DND-41 (cell line): Measurements from ENCODE around the gene CRYBG1.

Experiments used
- ATAC-seq: fragments of 200-7000 bp; cut with Tn5 transposase; 3 replicates; pipeline ENCODE4 v1.9.1; 2021; ENCODE audit warnings: low read depth; ENCODE audit not compliant: insufficient read depth
- DNase-seq: peaks from one replicate; pipeline ENCODE4 v3.0.0-alpha.2; 2020
- H2AFZ ChIP-seq: 2 replicates; pipeline ENCODE4 v1.6.0; 2012; ENCODE audit warnings: low read depth, low read length
- H3K27ac ChIP-seq: 2 replicates; pipeline ENCODE4 v1.5.1; 2012; ENCODE audit warnings: low read length, inconsistent platforms
- H3K27me3 ChIP-seq: fragments of 200-600 bp; sonication (generic); 2 replicates; pipeline ENCODE4 v1.6.0; 2012; ENCODE audit warnings: low read length, mild to moderate bottlenecking, inconsistent platforms; ENCODE audit not compliant: insufficient read depth, poor library complexity
- H3K36me3 ChIP-seq: 2 replicates; pipeline ENCODE4 v1.5.1; 2012; ENCODE audit warnings: low read length, inconsistent platforms; ENCODE audit not compliant: insufficient read depth
- H3K4me1 ChIP-seq: 2 replicates; pipeline ENCODE4 v1.5.1; 2012; ENCODE audit warnings: mild to moderate bottlenecking, low read length; ENCODE audit not compliant: insufficient read depth
- H3K4me2 ChIP-seq: 2 replicates; pipeline ENCODE4 v1.6.0; 2012; ENCODE audit warnings: mild to moderate bottlenecking, moderate library complexity, low read length, inconsistent platforms; ENCODE audit not compliant: insufficient read depth
- H3K4me3 ChIP-seq, 2 experiments: fragments of 200-600 bp in 1 of 2; shearing (Covaris generic) in 1 of 2; 2 replicates each; pipeline ENCODE4 v1.5.1; 2012 to 2016; ENCODE audit warnings: inconsistent platforms in 2 of 2, low read length in 2 of 2, mild to moderate bottlenecking in 2 of 2, low read depth in 1 of 2, moderate library complexity in 1 of 2
- H3K79me2 ChIP-seq: 2 replicates; pipeline ENCODE4 v1.6.0; 2012; ENCODE audit warnings: low read length, inconsistent platforms; ENCODE audit not compliant: insufficient read depth
- H3K9ac ChIP-seq: 2 replicates; pipeline ENCODE4 v1.6.0; 2012; ENCODE audit warnings: low read depth, mild to moderate bottlenecking, inconsistent platforms, low read length, moderate library complexity
- H3K9me3 ChIP-seq: 2 replicates; pipeline ENCODE4 v1.5.1; 2012; ENCODE audit warnings: low read length, moderate library complexity, mild to moderate bottlenecking, inconsistent platforms; ENCODE audit not compliant: insufficient read depth, severe bottlenecking
- H4K20me1 ChIP-seq: 2 replicates; pipeline ENCODE4 v1.6.0; 2012; ENCODE audit warnings: low read length; ENCODE audit not compliant: insufficient read depth
- EZH2 ChIP-seq: IDR thresholded peaks from 3 replicates; pipeline ENCODE4 v1.6.1; 2012; ENCODE audit warnings: borderline replicate concordance, low read depth, mild to moderate bottlenecking, moderate library complexity, low read length, inconsistent platforms; ENCODE audit not compliant: severe bottlenecking
- TF ChIP-seq, protein P1 (sequence below): IDR thresholded peaks from 2 replicates; pipeline ENCODE4 v1.5.1; 2012; ENCODE audit warnings: borderline replicate concordance, low read length, moderate library complexity, mild to moderate bottlenecking; ENCODE audit not compliant: poor library complexity, severe bottlenecking; ENCODE audit errors: extremely low read depth

Gene CRYBG1

DNA sequence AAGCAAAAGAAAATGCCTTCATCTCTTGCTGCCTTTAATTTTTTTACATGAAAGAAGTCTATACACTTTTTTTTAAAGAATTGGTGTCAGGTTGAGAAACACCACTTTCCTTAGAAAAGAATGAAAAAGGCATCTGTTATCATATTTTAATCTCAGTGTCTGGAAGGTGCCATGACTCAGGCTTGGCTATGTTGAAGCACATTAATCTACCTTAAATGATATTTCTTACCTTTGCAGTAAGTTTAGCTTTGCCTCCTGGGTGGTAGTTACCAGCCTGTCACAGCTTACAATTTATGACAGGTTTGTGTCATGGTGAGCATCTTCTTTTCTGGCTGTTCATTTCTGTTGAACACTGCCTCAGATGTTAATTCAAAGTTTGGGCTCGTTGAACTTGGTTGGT lies 173.5 kb downstream of the CRYBG1 start:
- no peak for DNase-seq
- H3K27me3 ChIP-seq: no peaks in the 10 kb centered on the region
- no peak for ATAC-seq
- TF ChIP-seq EZH2: no peak
- TF ChIP-seq, protein P1, sequence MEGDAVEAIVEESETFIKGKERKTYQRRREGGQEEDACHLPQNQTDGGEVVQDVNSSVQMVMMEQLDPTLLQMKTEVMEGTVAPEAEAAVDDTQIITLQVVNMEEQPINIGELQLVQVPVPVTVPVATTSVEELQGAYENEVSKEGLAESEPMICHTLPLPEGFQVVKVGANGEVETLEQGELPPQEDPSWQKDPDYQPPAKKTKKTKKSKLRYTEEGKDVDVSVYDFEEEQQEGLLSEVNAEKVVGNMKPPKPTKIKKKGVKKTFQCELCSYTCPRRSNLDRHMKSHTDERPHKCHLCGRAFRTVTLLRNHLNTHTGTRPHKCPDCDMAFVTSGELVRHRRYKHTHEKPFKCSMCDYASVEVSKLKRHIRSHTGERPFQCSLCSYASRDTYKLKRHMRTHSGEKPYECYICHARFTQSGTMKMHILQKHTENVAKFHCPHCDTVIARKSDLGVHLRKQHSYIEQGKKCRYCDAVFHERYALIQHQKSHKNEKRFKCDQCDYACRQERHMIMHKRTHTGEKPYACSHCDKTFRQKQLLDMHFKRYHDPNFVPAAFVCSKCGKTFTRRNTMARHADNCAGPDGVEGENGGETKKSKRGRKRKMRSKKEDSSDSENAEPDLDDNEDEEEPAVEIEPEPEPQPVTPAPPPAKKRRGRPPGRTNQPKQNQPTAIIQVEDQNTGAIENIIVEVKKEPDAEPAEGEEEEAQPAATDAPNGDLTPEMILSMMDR: no peak
- H3K4me1 ChIP-seq: no peaks in the 10 kb centered on the region
- H3K4me3 ChIP-seq: no peak overlapping the region
- H3K36me3 ChIP-seq: peaks cover 55% of the 10 kb centered on the region
- H3K4me2 ChIP-seq: no peak overlapping the region
- H4K20me1 ChIP-seq: no peaks in the 10 kb centered on the region
- no peaks in the 10 kb centered on the region for H3K9me3 ChIP-seq
- no peak overlapping the region for H2AFZ ChIP-seq
- no peaks in the 10 kb centered on the region for H3K79me2 ChIP-seq
- no peak overlapping the region for H3K9ac ChIP-seq
- H3K27ac ChIP-seq: no peak overlapping the region

GRCh38 chr6:106534564-106534982 lies 174.1 kb downstream of the CRYBG1 start:
- no peak overlapping the region for H3K4me2 ChIP-seq
- H3K9ac ChIP-seq: no peak overlapping the region
- H2AFZ ChIP-seq: no peak overlapping the region
- no peak overlapping the region for H3K27ac ChIP-seq
- no peaks in the 10 kb centered on the region for H3K4me1 ChIP-seq
- H3K4me3 ChIP-seq: no peak overlapping the region
- no peaks in the 10 kb centered on the region for H3K79me2 ChIP-seq
- TF ChIP-seq EZH2: no peak
- TF ChIP-seq, protein P1: no peak
- no peaks in the 10 kb centered on the region for H3K27me3 ChIP-seq
- H3K36me3 ChIP-seq: peaks cover 52% of the 10 kb centered on the region
- H3K9me3 ChIP-seq: no peaks in the 10 kb centered on the region
- H4K20me1 ChIP-seq: no peaks in the 10 kb centered on the region
- no peak for ATAC-seq
- no peak for DNase-seq

DNA sequence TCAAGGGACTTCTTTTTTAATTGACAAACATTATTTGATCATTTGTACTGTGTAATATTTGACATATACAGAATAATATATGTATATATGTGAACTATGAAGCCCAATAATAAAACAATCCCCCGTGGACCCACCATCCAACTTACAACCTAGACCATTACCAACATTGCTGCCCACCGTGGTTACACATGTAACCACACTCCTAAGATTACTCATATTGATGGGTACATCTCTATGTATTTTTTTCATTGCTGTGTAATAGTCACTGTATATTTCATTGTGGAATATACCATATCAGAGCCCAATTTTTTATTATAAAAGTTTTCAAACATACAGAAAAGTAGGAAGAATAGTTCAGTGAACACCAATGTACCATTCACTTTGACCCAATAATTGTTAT lies 174.5 kb downstream of the CRYBG1 start:
- H3K4me2 ChIP-seq: no peak overlapping the region
- no peak overlapping the region for H3K27ac ChIP-seq
- no peaks in the 10 kb centered on the region for H3K27me3 ChIP-seq
- ATAC-seq: no peak
- no peak overlapping the region for H2AFZ ChIP-seq
- no peak for DNase-seq
- H3K9ac ChIP-seq: no peak overlapping the region
- no peaks in the 10 kb centered on the region for H3K9me3 ChIP-seq
- peaks cover 50% of the 10 kb centered on the region for H3K36me3 ChIP-seq
- no peak for TF ChIP-seq EZH2
- TF ChIP-seq, protein P1: no peak
- no peaks in the 10 kb centered on the region for H3K4me1 ChIP-seq
- H3K4me3 ChIP-seq: no peak overlapping the region
- no peaks in the 10 kb centered on the region for H3K79me2 ChIP-seq
- H4K20me1 ChIP-seq: no peaks in the 10 kb centered on the region

- no peak overlapping the region for H3K27ac ChIP-seq
- no peak for TF ChIP-seq EZH2
- TF ChIP-seq, protein P1: no peak
- no peak overlapping the region for H2AFZ ChIP-seq
Measured at GRCh38 chr6:106536357-106536756, 175.8 kb downstream of the CRYBG1 start.

More at GRCh38 chr6:106536357-106536756, 175.8 kb downstream of the CRYBG1 start:
- H3K4me1 ChIP-seq: no peaks in the 10 kb centered on the region
- peaks cover 49% of the 10 kb centered on the region for H3K36me3 ChIP-seq
- no peak overlapping the region for H3K9ac ChIP-seq
- DNase-seq (no peak), ATAC-seq (no peak)
- H3K9me3 ChIP-seq: no peaks in the 10 kb centered on the region
- H3K4me2 ChIP-seq: no peak overlapping the region
- H3K27me3 ChIP-seq: no peaks in the 10 kb centered on the region
- H3K4me3 ChIP-seq: no peak overlapping the region
- H3K79me2 ChIP-seq: no peaks in the 10 kb centered on the region
- H4K20me1 ChIP-seq: no peaks in the 10 kb centered on the region
